CD4-positive, alpha-beta T cell treated with Interleukin-12 subunit alpha and Interleukin-12 subunit beta, for 1 hour (primary cell): ENCODE results near the gene GEMIN7.
"Not testable (repeated sequence)": the region's sequence is repeated elsewhere in the genome, so short reads cannot be mapped to it uniquely, and the experiment has no call there.

Experiments used
- DNase-seq: peaks from one replicate; pipeline ENCODE4 v3.0.0-alpha.2; 2020

GEMIN7 gene

GRCh38 chr19:45107621-45108150 is 28.6 kb downstream of the GEMIN7 start:
- no peak for DNase-seq

- DNase-seq, result no peak
Observed at GRCh38 chr19:45110851-45111266, 31.8 kb downstream of the GEMIN7 start.

GRCh38 chr19:45112111-45112827 is 33.2 kb downstream of the GEMIN7 start:
- DNase-seq, result no peak

- no peak for DNase-seq
Observed at GRCh38 chr19:45113628-45114027, 34.6 kb downstream of the GEMIN7 start.

GRCh38 chr19:45114116-45114515 is 35.1 kb downstream of the GEMIN7 start:
- no peak for DNase-seq

- no peak for DNase-seq
Observed at GRCh38 chr19:45115809-45116615, 37.0 kb downstream of the GEMIN7 start.

GRCh38 chr19:45117167-45117594 is 38.1 kb downstream of the GEMIN7 start:
- peak; percentile 27 for DNase-seq

- no peak for DNase-seq
Observed at GRCh38 chr19:45117671-45118070, 38.6 kb downstream of the GEMIN7 start.

- DNase-seq, result no peak
Observed at GRCh38 chr19:45118106-45118505, 39.0 kb downstream of the GEMIN7 start.

GRCh38 chr19:45118591-45119355 is 39.7 kb downstream of the GEMIN7 start:
- DNase-seq, result not testable (repeated sequence)

- DNase-seq, result no peak
Observed at GRCh38 chr19:45119582-45119981, 40.5 kb downstream of the GEMIN7 start.

- no peak for DNase-seq
Observed at GRCh38 chr19:45121827-45122345, 42.8 kb downstream of the GEMIN7 start.

- DNase-seq, result no peak
Observed at GRCh38 chr19:45122832-45123231, 43.8 kb downstream of the GEMIN7 start.

GRCh38 chr19:45123440-45123850 is 44.4 kb downstream of the GEMIN7 start:
- no peak for DNase-seq

GRCh38 chr19:45124021-45124420 is 45.0 kb downstream of the GEMIN7 start:
- no peak for DNase-seq

GRCh38 chr19:45125360-45125759 is 46.3 kb downstream of the GEMIN7 start:
- DNase-seq, result no peak

GRCh38 chr19:45125975-45126493 is 47.0 kb downstream of the GEMIN7 start:
- DNase-seq, result peak; percentile 73

- DNase-seq, result no peak
Observed at GRCh38 chr19:45126654-45127053, 47.6 kb downstream of the GEMIN7 start.

- no peak for DNase-seq
Observed at GRCh38 chr19:45128146-45128545, 49.1 kb downstream of the GEMIN7 start.

GRCh38 chr19:45128806-45129205 is 49.7 kb downstream of the GEMIN7 start:
- DNase-seq, result no peak

GRCh38 chr19:45130236-45130635 is 51.2 kb downstream of the GEMIN7 start:
- DNase-seq, result no peak

- peak; percentile 6 for DNase-seq
Observed at GRCh38 chr19:45130888-45131615, 52.0 kb downstream of the GEMIN7 start.
